Keratinocyte (primary cell): ENCODE results near the gene PGLYRP3. TPM values are rescaled to one million over a fixed set of nuclear protein-coding genes. Genes with fewer than 3 reads are reported as not detected.

Source experiments
- DNase-seq: peaks from one replicate; pipeline ENCODE4 v3.0.0-alpha.2; 2011; ENCODE audit warnings: low read depth, missing footprints, low spot score
- FAIRE-seq: peaks from 2 replicates; lab custom pipeline; 2011; peaks lifted over from hg19 to GRCh38; lab: Jason Lieb, UNC
- H2AFZ ChIP-seq: 2 replicates; pipeline ENCODE4 v1.6.0; 2012; ENCODE audit warnings: low read length, control low read depth, inconsistent platforms; ENCODE audit not compliant: control insufficient read depth
- H3K27ac ChIP-seq: 2 replicates; pipeline ENCODE4 v1.5.1; 2011; ENCODE audit warnings: low read length; ENCODE audit not compliant: control insufficient read depth, insufficient read depth
- H3K27me3 ChIP-seq: 3 replicates; pipeline ENCODE4 v1.6.0; 2011; ENCODE audit warnings: low read length; ENCODE audit not compliant: control insufficient read depth, insufficient read depth; ENCODE audit errors: extremely low read depth
- H3K36me3 ChIP-seq, 2 experiments: 2 replicates in 1 of 2; 3 replicates in 1 of 2; pipeline ENCODE4 v1.5.1; 2011; ENCODE audit warnings: low read length in 2 of 2, mild to moderate bottlenecking in 1 of 2; ENCODE audit not compliant: control insufficient read depth in 2 of 2, insufficient read depth in 2 of 2; ENCODE audit errors: extremely low read depth in 1 of 2
- H3K4me1 ChIP-seq: 3 replicates; pipeline ENCODE4 v1.5.1; 2011; ENCODE audit warnings: low read length; ENCODE audit not compliant: control insufficient read depth, insufficient read depth; ENCODE audit errors: extremely low read depth
- H3K4me2 ChIP-seq: 3 replicates; pipeline ENCODE4 v1.6.0; 2011; ENCODE audit warnings: low read depth, low read length; ENCODE audit not compliant: control insufficient read depth, insufficient read depth; ENCODE audit errors: extremely low read depth
- H3K4me3 ChIP-seq, 3 experiments: fragments of 200-600 bp in 1 of 3; sonication (generic) in 1 of 3; 2 replicates in 2 of 3; 3 replicates in 1 of 3; pipeline ENCODE4 v1.5.1; 2011 to 2016; ENCODE audit warnings: low read length in 3 of 3, mild to moderate bottlenecking in 3 of 3, control low read depth in 2 of 3, inconsistent platforms in 1 of 3, low read depth in 1 of 3, mixed read lengths in 1 of 3, mixed run types in 1 of 3, moderate library complexity in 1 of 3; ENCODE audit not compliant: control insufficient read depth in 2 of 3, insufficient read depth in 2 of 3; ENCODE audit errors: extremely low read depth in 1 of 3
- H3K79me2 ChIP-seq: 2 replicates; pipeline ENCODE4 v1.6.0; 2012; ENCODE audit warnings: low read length; ENCODE audit not compliant: control insufficient read depth, insufficient read depth
- H3K9ac ChIP-seq: 3 replicates; pipeline ENCODE4 v1.6.0; 2011; ENCODE audit warnings: low read length; ENCODE audit not compliant: control insufficient read depth, insufficient read depth; ENCODE audit errors: extremely low read depth
- H3K9me1 ChIP-seq: 3 replicates; pipeline ENCODE4 v1.6.0; 2011; ENCODE audit warnings: low read length; ENCODE audit not compliant: control insufficient read depth, insufficient read depth; ENCODE audit errors: extremely low read depth
- H3K9me3 ChIP-seq: 2 replicates; pipeline ENCODE4 v1.5.1; 2012; ENCODE audit warnings: low read depth, low read length; ENCODE audit not compliant: control insufficient read depth
- H4K20me1 ChIP-seq: 3 replicates; pipeline ENCODE4 v1.6.0; 2011; ENCODE audit warnings: low read length; ENCODE audit not compliant: control insufficient read depth, insufficient read depth; ENCODE audit errors: extremely low read depth
- EZH2 ChIP-seq: IDR thresholded peaks from one replicate; pipeline ENCODE4 v1.6.1; 2012; ENCODE audit warnings: inconsistent platforms, mild to moderate bottlenecking, low read length, moderate library complexity
- dilution Hi-C: fragments of 300-500 bp; cut with MboI; formaldehyde crosslinking; loops from one replicate; pipeline ENCODE4 v1.7.0; 2020; ENCODE audit warnings: low sequenced_read_pairs; ENCODE audit not compliant: extremely low pct_ligation_motif_present
- polyA plus RNA-seq, 5 experiments: library from polyadenylated mRNA; depleted of rRNA in 3 of 5; stranded (reverse) in 3 of 5; stranded (forward) in 1 of 5; unstranded in 1 of 5; fragments of >200 nt; gene quantifications; 1 replicate in 1 of 5; 2 replicates in 3 of 5; 3 replicates in 1 of 5; pipeline versions ENCODE4 v1.2.1 to v1.2.3, GENCODE V29; 2011 to 2012; ENCODE audit warnings: missing spikeins in 2 of 5, low read depth in 1 of 5, low replicate concordance in 1 of 5
- TF ChIP-seq, protein P1 (sequence below), 3 experiments: IDR thresholded peaks in 1 of 3; conservative IDR thresholded peaks in 1 of 3; optimal IDR thresholded peaks in 1 of 3; 2 replicates in 2 of 3; 3 replicates in 1 of 3; pipeline versions ENCODE3 to v1.5.1; 2011; ENCODE audit warnings: low read length in 3 of 3, mild to moderate bottlenecking in 3 of 3, moderate library complexity in 2 of 3, control low read depth in 1 of 3, inconsistent platforms in 1 of 3; ENCODE audit not compliant: insufficient read depth in 2 of 3; ENCODE audit errors: extremely low read depth in 1 of 3

The PGLYRP3 gene
- polyA plus RNA-seq, 1 donor (not counting 4 experiments of a cell fraction or from before 2014, with no cell fraction given) = 0.93 TPM

DNA sequence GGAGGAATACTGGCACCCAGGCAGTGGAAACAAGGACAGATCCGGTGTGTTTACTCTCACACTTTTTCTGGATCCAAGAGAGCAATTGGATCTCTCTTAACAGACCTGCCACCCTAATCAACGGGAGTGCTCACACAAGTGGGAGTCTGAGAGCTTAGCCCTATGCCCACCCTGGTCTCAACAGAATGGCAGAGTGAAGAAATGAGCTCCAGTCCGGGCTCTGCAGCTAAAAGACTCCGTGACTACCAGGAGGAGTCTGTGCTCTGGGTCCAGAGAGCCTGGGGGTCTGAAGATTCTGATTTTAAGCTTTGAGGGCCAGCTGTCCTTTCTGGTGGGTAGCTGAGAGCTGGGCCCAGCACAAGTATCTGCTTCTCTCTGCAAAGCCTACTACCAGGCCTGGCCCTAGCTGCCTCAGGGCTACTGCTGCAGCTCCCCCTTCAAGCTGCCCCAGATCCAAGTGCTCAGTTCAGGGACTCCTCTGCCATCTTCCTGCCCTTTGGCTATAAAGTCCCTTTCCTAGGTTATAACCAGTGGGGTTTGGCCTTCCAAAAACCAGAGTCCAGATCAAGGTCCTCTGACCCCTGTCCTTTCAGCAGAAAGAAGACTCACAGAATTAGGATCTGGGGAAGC lies 48.8 kb upstream of the PGLYRP3 start:
- H2AFZ ChIP-seq = no peak overlapping the region
- DNase-seq (no peak), FAIRE-seq (no peak)
- H3K4me3 ChIP-seq = no peak overlapping the region
- H3K9ac ChIP-seq = no peak overlapping the region
- no peaks in the 10 kb centered on the region for H3K79me2 ChIP-seq
- dilution Hi-C loops = no loop called here
- no peak overlapping the region for H3K27ac ChIP-seq
- H4K20me1 ChIP-seq = no peaks in the 10 kb centered on the region
- no peaks in the 10 kb centered on the region for H3K36me3 ChIP-seq
- no peaks in the 10 kb centered on the region for H3K9me1 ChIP-seq
- no peaks in the 10 kb centered on the region for H3K27me3 ChIP-seq
- no peaks in the 10 kb centered on the region for H3K9me3 ChIP-seq
- peaks cover 33% of the 10 kb centered on the region for H3K4me1 ChIP-seq
- H3K4me2 ChIP-seq = no peak overlapping the region
- TF ChIP-seq, protein P1, sequence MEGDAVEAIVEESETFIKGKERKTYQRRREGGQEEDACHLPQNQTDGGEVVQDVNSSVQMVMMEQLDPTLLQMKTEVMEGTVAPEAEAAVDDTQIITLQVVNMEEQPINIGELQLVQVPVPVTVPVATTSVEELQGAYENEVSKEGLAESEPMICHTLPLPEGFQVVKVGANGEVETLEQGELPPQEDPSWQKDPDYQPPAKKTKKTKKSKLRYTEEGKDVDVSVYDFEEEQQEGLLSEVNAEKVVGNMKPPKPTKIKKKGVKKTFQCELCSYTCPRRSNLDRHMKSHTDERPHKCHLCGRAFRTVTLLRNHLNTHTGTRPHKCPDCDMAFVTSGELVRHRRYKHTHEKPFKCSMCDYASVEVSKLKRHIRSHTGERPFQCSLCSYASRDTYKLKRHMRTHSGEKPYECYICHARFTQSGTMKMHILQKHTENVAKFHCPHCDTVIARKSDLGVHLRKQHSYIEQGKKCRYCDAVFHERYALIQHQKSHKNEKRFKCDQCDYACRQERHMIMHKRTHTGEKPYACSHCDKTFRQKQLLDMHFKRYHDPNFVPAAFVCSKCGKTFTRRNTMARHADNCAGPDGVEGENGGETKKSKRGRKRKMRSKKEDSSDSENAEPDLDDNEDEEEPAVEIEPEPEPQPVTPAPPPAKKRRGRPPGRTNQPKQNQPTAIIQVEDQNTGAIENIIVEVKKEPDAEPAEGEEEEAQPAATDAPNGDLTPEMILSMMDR (optimal IDR thresholded peaks at IDR 0.05 in 1 of 3, IDR thresholded peaks at IDR 0.05 in 1 of 3, conservative IDR thresholded peaks at IDR 0.05 in 1 of 3; ENCODE audit: extremely low read depth in 1 of 3, insufficient read depth in 2 of 3, low read length in 3 of 3) = no peak
- no peak for TF ChIP-seq EZH2

DNA sequence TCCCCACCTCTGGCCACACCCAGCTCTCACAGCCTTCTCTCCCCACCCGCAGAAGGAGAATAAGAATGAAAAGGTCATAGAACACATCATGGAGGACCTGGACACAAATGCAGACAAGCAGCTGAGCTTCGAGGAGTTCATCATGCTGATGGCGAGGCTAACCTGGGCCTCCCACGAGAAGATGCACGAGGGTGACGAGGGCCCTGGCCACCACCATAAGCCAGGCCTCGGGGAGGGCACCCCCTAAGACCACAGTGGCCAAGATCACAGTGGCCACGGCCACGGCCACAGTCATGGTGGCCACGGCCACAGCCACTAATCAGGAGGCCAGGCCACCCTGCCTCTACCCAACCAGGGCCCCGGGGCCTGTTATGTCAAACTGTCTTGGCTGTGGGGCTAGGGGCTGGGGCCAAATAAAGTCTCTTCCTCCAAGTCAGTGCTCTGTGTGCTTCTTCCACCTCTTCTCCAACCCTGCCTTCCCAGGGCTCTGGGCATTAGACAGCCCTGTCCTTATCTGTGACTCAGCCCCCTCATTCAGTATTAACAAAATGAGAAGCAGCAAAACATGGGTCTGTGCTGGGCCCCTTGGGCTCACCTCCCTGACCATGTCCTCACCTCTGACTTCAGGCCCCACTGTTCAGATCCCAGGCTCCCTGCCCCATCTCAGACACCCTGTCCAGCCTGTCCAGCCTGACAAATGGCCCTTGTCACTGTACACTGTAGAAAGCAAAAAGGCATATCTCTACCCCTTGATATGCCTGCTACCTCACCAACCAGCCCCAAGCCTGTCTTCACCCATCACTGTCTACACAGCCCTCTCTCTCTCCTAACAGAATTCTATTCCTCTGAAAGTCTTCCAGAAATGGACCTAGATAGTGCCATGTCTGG lies 48.1 kb upstream of the PGLYRP3 start:
- Histone ChIP-seq H3K27ac (no peak overlapping the region), H3K36me3 (no peaks in the 10 kb centered on the region), H3K9me3 (no peaks in the 10 kb centered on the region), H3K4me2 (no peak overlapping the region), H3K9ac (no peak overlapping the region), H3K4me1 (peaks cover 33% of the 10 kb centered on the region), H3K4me3 (no peak overlapping the region), H4K20me1 (no peaks in the 10 kb centered on the region), H3K9me1 (no peaks in the 10 kb centered on the region), H3K79me2 (no peaks in the 10 kb centered on the region), H2AFZ (no peak overlapping the region), H3K27me3 (no peaks in the 10 kb centered on the region)
- FAIRE-seq (no peak), DNase-seq (no peak)
- dilution Hi-C loops = no loop called here
- no peak for TF ChIP-seq EZH2
- TF ChIP-seq, protein P1 (optimal IDR thresholded peaks at IDR 0.05 in 1 of 3, IDR thresholded peaks at IDR 0.05 in 1 of 3, conservative IDR thresholded peaks at IDR 0.05 in 1 of 3; ENCODE audit: extremely low read depth in 1 of 3, insufficient read depth in 2 of 3, low read length in 3 of 3) = no peak
